Measurements from ENCODE around the gene ZSWIM1. TPM values are rescaled to one million over a fixed set of nuclear protein-coding genes. Genes with fewer than 3 reads are reported as not detected.

The ZSWIM1 gene
- total and polyA plus RNA-seq, 2 of the 13 experiments (the other 11 are each of a cell fraction or from before 2014, with no cell fraction given) = 9.5 to 11.7 TPM

- TF ChIP-seq ZNF180 (CRISPR knock-in tag; IDR thresholded peaks at IDR 0.05; ENCODE audit: borderline replicate concordance, low read depth) = no peak
- TF ChIP-seq ZNF503 (CRISPR knock-in tag; IDR thresholded peaks at IDR 0.05) = peak; percentile 98
- TF ChIP-seq ZNF703 (CRISPR knock-in tag; IDR thresholded peaks at IDR 0.05; ENCODE audit: borderline replicate concordance) = peak; percentile 93
- TF ChIP-seq PAF1 (CRISPR knock-in tag; IDR thresholded peaks at IDR 0.05) = no peak
- TF ChIP-seq SAFB2 (CRISPR knock-in tag; IDR thresholded peaks at IDR 0.05; ENCODE audit: borderline replicate concordance, low read depth) = peak; percentile 99
- no peak for TF ChIP-seq ZNF720 (CRISPR knock-in tag; IDR thresholded peaks at IDR 0.05)
- peak; percentile 98 for TF ChIP-seq MYPOP (CRISPR knock-in tag; IDR thresholded peaks at IDR 0.05)
- TF ChIP-seq ZNF12 (CRISPR knock-in tag; IDR thresholded peaks at IDR 0.05) = peak; percentile 90
- peak; percentile 95 for TF ChIP-seq THAP9 (CRISPR knock-in tag; IDR thresholded peaks at IDR 0.05; ENCODE audit: borderline replicate concordance)
- peak; percentile 95 for TF ChIP-seq FOXA3 (CRISPR knock-in tag; IDR thresholded peaks at IDR 0.05)
- peak; percentile 88 for TF ChIP-seq E2F5 (CRISPR knock-in tag; conservative IDR thresholded peaks at IDR 0.05)
- peak; percentile 91 for TF ChIP-seq RCOR2 (CRISPR knock-in tag; IDR thresholded peaks at IDR 0.05)
- peak; percentile 96; the same call in 1 of the 2 replicates for TF ChIP-seq ZNF251 (CRISPR knock-in tag; IDR thresholded peaks at IDR 0.05)
- TF ChIP-seq FOXJ3 (CRISPR knock-in tag; IDR thresholded peaks at IDR 0.05; ENCODE audit: borderline replicate concordance) = peak; percentile 90; the same call in 1 of the 2 replicates
- TF ChIP-seq CBFB (CRISPR knock-in tag; IDR thresholded peaks at IDR 0.05) = peak; percentile 99
- TF ChIP-seq FLYWCH1 (CRISPR knock-in tag; IDR thresholded peaks at IDR 0.05) = 0 out of 2 replicates have a peak, but pooled peaks have one; percentile 78
- TF ChIP-seq SCMH1 (CRISPR knock-in tag; IDR thresholded peaks at IDR 0.05; ENCODE audit: borderline replicate concordance) = no peak
- TF ChIP-seq TRAFD1 (CRISPR knock-in tag; IDR thresholded peaks at IDR 0.05; ENCODE audit: borderline replicate concordance) = peak; percentile 97; the same call in 1 of the 2 replicates
Measured at GRCh38 chr20:45890985-45891983, 10.3 kb downstream of the ZSWIM1 start, which contains the start of the genes CTSA and NEURL2 (continued).
